SHP77 treated with DMSO at 0.1 percent for 48 hours (cell line): Measurements from ENCODE around the gene SSTR3.
"Not testable (repeated sequence)": the region's sequence is repeated elsewhere in the genome, so short reads cannot be mapped to it uniquely, and the experiment has no call there.

Source experiments
- DNase-seq: peaks from one replicate; lab custom pipeline; 2025; lab: John Stamatoyannopoulos, UW

Gene SSTR3

GRCh38 chr22:37242395-37242918 lies 30.2 kb upstream of the SSTR3 start:
- DNase-seq: no peak

- DNase-seq: no peak
These were observed 29.3 kb upstream of the SSTR3 start for GRCh38 chr22:37241351-37242142.

DNA sequence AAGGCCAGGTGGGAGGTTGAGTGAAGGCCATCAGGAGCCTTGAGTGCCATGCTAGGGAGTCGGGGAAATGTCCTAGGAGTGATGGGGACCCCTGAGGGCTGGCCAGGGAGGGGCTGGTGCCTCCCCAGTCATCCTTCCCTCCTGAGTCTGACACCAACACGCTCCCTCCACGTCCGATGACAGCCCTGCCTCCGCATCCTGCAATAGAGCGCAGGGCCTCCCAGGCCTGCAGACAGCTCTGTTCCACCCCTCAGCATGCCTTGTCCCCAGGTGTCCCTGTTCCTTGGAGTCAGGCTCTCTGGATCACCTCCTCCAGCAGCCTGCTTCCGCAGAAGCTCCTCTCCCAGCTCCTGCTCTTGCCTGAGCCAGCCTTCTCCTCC lies 28.7 kb upstream of the SSTR3 start:
- no peak for DNase-seq

DNA sequence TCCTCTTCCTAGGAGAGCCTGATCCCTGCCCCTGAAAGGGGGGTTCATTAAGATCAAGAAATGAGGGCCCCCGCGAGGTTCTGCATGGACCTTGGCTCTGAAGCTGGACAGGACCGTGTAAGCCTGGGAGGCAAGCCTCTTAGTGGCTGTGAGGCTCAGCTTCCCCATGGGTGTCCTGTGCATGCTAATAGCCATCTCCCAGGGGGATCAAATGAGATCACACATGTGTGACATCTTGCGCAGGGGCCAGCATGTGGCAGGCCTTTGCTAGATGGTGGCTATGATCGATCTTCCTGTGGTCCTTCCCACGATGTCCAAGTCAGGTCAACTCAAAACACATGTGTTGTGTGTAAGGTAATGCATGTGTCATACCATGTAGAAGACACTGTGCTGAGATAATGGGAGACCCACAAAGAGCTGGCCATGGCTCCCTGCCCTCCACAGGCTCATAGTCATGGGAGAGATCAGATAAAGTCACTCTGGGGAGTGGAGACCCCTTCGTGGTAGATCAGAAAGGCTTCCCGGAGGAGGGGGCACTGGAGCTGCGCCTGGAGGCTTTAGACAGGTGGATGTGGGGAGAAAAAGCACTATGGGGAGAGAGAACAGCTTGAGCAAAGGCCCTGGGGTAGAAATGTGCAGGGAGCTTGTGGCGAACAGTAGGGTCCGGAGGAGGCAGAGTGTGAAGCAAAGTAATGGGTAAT lies 28.1 kb upstream of the SSTR3 start:
- no peak for DNase-seq

DNA sequence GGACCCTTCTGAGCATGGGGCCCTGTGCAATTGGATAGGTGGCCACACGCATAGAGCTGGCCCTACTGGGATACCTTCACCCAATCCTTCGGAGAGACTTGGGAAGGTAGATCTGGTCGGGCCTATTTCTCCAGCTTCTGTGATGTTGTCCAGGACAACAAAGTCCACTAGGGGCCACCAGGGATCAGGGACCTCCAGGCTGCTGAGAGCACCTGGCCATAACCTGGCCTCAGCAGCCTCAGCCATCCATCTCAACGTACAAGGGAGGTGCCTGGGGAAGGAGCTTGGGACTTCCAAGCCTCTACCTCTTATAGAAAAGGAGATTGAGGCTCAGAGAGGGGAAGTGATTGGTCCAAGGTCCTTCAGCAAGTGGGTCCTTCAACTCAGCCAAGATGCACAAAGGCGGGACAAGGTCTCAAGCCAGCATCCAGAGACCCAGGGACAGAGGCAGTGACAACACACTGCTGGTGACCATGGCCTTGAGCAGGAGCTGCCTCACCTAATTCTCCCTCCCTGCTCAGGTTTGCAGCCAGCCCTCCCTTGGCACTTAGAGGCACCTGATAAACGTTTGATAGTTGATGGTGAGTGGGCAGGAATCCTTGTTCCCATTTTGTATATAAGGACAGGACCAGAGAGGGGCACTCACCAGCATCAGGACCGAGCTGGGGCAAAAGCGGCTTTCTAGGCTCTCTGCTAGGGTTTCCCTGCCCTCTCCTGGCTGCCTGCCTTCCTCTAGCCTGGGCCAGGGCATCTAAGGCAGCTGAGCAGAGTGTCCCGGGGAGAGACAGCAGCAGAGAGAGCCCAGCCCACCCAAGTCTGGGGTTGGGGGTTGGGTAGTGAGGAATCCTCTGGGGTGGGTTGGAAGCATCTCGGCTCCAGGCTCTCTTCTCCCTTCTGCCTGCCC lies 27.3 kb upstream of the SSTR3 start:
- no peak for DNase-seq

GRCh38 chr22:37237371-37238268 lies 25.3 kb upstream of the SSTR3 start:
- DNase-seq: no peak

DNA sequence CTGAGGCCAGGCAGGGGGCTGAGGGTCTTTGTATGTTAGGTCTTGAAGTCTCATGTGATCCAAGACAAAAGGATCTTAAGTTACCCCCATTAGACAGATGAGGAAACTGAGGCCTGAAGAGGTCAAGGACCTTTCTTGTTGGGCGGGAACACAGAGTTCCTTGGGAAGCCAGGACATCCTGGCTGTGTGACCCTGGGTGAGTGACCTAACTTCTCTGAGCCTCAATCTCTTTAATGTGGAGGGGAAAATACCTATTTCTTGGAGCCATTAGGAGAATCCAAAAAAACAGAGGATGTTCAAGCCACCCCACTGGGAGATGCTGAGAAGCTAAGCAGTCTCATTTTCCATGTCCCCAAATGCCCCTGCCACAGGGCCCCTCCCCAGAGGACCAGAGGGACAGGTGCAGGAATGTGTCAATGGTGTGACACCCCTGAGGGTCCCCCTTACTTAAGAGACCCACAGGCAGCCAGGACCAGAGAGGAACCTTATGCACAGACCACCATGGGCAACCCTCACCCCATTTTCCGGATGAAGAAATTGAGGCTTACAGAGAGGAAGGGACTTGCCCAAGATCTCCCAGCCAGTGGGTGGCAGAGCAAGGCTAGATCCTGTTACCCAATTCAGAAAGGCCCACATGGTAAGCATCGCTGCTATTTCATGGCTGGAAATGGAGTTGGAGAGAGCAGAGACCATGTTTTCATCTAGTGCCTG lies 23.8 kb upstream of the SSTR3 start:
- DNase-seq: no peak

DNA sequence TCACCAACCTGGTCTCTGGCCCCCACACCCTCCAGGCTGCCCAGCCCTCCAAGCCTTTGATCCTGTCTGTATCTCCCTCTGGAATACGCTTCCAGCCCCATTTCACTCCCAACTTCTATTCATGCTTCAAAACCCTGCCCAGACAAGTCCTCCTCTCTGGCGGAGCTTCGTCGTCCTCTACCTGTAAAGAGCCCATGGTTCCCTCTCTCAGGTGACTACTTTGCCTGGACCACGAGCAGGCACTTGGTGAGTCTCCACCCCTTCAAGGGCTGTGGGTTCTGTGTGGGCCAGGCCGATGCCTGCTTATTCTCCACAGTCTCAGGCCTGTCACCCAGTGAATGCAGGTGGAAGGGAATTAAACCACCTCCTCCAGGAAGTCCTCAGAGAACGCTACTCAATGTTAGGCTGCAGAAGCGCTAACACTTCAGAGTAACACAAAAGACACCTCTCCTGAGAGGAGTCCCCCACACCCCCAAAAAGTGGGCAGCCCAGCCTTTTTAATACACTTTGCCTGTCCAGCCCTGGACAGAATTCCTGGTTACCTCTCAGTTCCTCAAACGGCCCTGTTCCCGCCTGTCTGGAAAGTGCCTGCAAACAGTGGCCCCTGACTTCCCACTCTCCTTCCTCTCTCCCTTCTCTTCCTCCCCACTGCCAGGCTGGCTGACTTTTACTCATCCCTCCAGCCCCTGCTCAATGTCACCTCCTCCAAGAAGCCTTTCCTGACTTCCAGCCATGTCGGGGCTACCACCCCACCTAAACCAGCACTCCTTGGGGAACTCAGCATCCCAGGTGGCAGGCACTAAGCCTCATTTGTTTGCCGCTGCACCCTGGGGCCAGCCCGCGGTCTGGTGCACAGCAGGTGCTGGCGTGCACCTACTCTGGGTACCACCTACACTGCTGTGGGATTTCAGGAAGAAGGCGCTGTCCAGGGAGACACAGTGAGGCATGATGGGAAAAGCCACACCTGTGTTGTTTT lies 22.7 kb upstream of the SSTR3 start:
- DNase-seq: no peak

DNA sequence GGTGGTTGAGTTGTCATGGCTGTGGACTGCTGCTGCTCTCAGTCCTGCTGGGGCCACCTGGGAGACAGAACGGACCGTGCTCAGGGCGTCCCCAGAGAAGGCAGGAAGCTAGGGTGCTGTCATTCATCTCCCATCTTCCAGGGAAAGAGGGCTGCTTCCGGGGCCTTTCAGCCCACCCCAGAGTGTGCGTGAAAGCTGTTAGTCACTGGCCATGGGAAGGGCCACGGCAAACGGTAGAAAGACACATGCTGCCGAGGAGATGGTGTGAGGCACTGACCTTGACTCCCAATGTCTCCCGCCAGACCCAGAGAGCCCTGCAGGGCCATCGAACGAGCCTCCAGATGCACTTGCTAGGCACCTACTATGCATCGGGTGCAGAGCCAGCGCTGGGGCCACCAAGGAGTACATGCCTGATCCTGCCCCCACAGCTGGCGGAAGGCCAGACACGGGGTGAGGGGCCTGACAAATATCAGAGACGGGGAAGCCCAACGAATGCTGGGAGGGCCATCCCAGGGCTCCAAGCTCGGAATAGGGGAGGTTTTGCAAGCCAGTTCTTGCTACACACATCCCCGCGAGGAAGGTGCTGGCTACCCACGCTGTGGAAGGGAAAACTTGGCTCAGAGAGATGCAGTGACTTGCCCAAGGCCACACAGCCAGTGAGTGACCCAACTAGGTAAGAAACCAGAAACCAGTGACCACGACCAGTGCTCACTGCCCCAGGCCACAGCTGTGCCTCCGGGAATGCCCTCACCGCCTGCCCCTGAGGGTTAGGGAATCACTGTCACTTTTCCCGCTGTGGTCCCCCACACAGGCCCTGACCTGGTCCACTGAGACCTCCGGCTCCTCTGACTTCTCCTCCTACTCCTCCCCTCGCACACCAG lies 21.7 kb upstream of the SSTR3 start:
- no peak for DNase-seq

DNA sequence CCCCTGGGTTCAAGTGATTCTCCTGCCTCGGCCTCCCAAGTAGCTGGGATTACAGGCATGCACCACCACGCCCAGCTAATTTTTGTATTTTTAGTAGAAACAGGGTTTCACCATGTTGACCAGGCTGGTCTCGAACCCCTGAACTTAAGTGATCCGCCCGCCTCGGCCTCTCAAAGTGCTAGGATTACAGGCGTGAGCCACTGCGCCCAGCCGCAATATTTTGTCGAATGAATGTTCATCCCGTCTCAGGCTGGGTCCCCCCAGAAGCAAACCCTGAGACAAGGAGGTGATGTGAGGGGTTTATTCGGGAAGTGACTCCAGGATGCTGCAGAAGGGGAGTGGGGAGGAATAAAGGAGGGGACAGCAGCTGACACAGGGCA lies 21.1 kb upstream of the SSTR3 start:
- not testable (repeated sequence) for DNase-seq

GRCh38 chr22:37232140-37232998 lies 20.1 kb upstream of the SSTR3 start:
- DNase-seq: no peak

GRCh38 chr22:37231406-37232139 lies 19.3 kb upstream of the SSTR3 start:
- no peak for DNase-seq

DNA sequence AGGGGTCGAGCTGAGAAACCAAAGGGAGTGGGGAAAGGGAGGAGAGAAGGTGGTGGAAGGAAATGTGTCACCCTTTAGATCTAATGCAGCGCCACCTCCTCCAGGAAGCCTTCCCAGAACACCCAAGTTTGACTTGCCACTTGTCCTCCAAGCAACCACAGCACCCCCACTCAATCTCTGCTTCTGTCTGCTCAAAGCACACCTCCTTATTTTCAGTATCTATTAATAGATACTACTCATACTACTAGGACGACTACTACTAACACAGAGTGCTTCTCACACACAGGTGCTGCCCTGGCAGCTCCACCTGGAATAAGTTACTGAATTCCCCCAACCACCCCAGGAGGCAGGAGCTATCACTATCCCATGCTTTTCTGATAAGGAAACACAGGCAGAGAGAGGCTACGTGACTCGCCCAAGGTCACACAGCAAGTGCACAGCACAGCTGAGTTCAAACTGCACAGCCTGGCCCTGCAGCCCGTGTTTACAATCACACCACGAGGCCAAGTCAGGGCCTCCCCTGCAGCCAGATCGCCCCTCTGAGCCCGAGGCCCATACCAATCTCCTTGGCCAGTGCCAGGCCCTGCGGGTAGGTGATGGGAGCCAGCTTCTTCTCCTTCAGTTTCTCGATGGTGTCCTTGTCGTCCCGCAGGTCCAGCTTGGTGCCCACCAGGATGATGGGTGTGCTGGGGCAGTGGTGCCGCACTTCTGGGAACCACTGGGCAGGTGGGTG lies 18.6 kb upstream of the SSTR3 start:
- no peak for DNase-seq

- DNase-seq: no peak
These were observed 17.8 kb upstream of the SSTR3 start for GRCh38 chr22:37229805-37230672.
